HepG2 (cell line): ENCODE results near the gene KDM7A. TPM values are rescaled to one million over a fixed set of nuclear protein-coding genes. Genes with fewer than 3 reads are reported as not detected.

Experiments used
- ARID2 ChIP-seq: sonication (generic); formaldehyde crosslinking; IDR thresholded peaks from 2 replicates; pipeline ENCODE4 v1.8.1; 2022; ENCODE audit warnings: mild to moderate bottlenecking, missing genetic modification reagents, borderline replicate concordance
- CHCHD3 ChIP-seq: sonication (generic); formaldehyde crosslinking; IDR thresholded peaks from 2 replicates; pipeline ENCODE4 v1.8.0; 2022; ENCODE audit warnings: mild to moderate bottlenecking, missing genetic modification reagents, moderate library complexity
- CSRNP1 ChIP-seq: sonication (generic); formaldehyde crosslinking; IDR thresholded peaks from 2 replicates; pipeline ENCODE4 v1.8.1; 2023; ENCODE audit warnings: mild to moderate bottlenecking, missing genetic modification reagents
- GTF3A ChIP-seq: sonication (generic); formaldehyde crosslinking; conservative IDR thresholded peaks from 2 replicates; pipeline ENCODE4 v1.4.0; 2020; ENCODE audit warnings: mild to moderate bottlenecking, missing genetic modification reagents
- KAT2B ChIP-seq: fragments of 150-350 bp; IDR thresholded peaks from 2 replicates; pipeline ENCODE4 v1.6.1; 2014; ENCODE audit warnings: low read depth, low read length, borderline replicate concordance
- MNT ChIP-seq: fragments of 450-650 bp; IDR thresholded peaks from 2 replicates; pipeline ENCODE4 v1.6.1; 2016
- NBN ChIP-seq: fragments of 450-650 bp; conservative IDR thresholded peaks from 2 replicates; pipeline ENCODE4 v1.6.1; 2017
- RARG ChIP-seq: sonication (generic); formaldehyde crosslinking; IDR thresholded peaks from 2 replicates; pipeline ENCODE4 v1.4.0; 2020; ENCODE audit warnings: low read depth, mild to moderate bottlenecking, missing genetic modification reagents
- SRF ChIP-seq: IDR thresholded peaks from 2 replicates; pipeline ENCODE4 v1.6.1; 2011; ENCODE audit warnings: mild to moderate bottlenecking, low read depth, low read length, moderate library complexity
- ZBTB39 ChIP-seq: sonication (generic); formaldehyde crosslinking; IDR thresholded peaks from 2 replicates; pipeline ENCODE4 v1.5.0; 2020; ENCODE audit warnings: missing genetic modification reagents
- ZMYM2 ChIP-seq: sonication (generic); formaldehyde crosslinking; IDR thresholded peaks from 2 replicates; pipeline ENCODE4 v1.8.0; 2022; ENCODE audit warnings: mild to moderate bottlenecking, missing genetic modification reagents
- ZNF552 ChIP-seq: sonication (generic); formaldehyde crosslinking; IDR thresholded peaks from 2 replicates; pipeline ENCODE4 v1.9.0; 2022; ENCODE audit warnings: missing genetic modification reagents, mild to moderate bottlenecking, borderline replicate concordance
- ZNF574 ChIP-seq: sonication (generic); formaldehyde crosslinking; IDR thresholded peaks from 2 replicates; pipeline ENCODE4 v1.4.0; 2020; ENCODE audit warnings: missing genetic modification reagents
- ZNF691 ChIP-seq: sonication (generic); formaldehyde crosslinking; IDR thresholded peaks from 2 replicates; pipeline ENCODE4 v1.4.0; 2020; ENCODE audit warnings: missing genetic modification reagents, low read depth, mild to moderate bottlenecking, borderline replicate concordance
- ZNF704 ChIP-seq: sonication (generic); formaldehyde crosslinking; IDR thresholded peaks from 2 replicates; pipeline ENCODE4 v1.8.1; 2023; ENCODE audit warnings: mild to moderate bottlenecking, inconsistent platforms, moderate library complexity, missing genetic modification reagents, borderline replicate concordance
- polyA plus RNA-seq, 8 experiments: library from polyadenylated mRNA; depleted of rRNA in 3 of 8; stranded (reverse) in 7 of 8; unstranded in 1 of 8; fragments of >200 nt; fragmentation: Illumina TruSeq in 4 of 8; extraction: Trizol in 4 of 8; gene quantifications; 2 replicates each; pipeline versions ENCODE4 v1.2.1 to v1.2.3, GENCODE V29; 2011 to 2016; ENCODE audit warnings: low read depth in 4 of 8, missing spikeins in 1 of 8, mixed read lengths in 1 of 8; ENCODE audit not compliant: insufficient read depth in 1 of 8
- total RNA-seq, 5 experiments: library from RNA; depleted of rRNA; stranded (reverse); fragments of >200 nt; fragmentation: Illumina TruSeq; extraction: Trizol; gene quantifications; 2 replicates each; pipeline ENCODE4 v1.2.3, GENCODE V29; 2016; ENCODE audit warnings: low read depth in 1 of 5

The KDM7A gene
- total and polyA plus RNA-seq, 2 of the 13 experiments (the other 11 are each of a cell fraction or from before 2014, with no cell fraction given) = 10.8 to 16.8 TPM

GRCh38 chr7:140176811-140177702 lies at the start of gene KDM7A (continued):
- TF ChIP-seq ZBTB39 (CRISPR knock-in tag) (0 out of 2 replicates have a peak, but pooled peaks have one; percentile 44), ZNF552 (CRISPR knock-in tag) (no peak), ZNF574 (CRISPR knock-in tag) (peak; percentile 69), MNT (no peak), ZNF691 (CRISPR knock-in tag) (peak; percentile 82), CHCHD3 (CRISPR knock-in tag) (0 out of 2 replicates have a peak, but pooled peaks have one; percentile 29), KAT2B (no peak), ZMYM2 (CRISPR knock-in tag) (peak; percentile 42; the same call in 1 of the 2 replicates), ZNF704 (CRISPR knock-in tag) (no peak), SRF (no peak), RARG (no peak), CSRNP1 (CRISPR knock-in tag) (no peak; the same call in 1 of the 2 replicates), NBN (no peak), GTF3A (CRISPR knock-in tag) (no peak), ARID2 (CRISPR knock-in tag) (no peak)
